Adipocyte (in vitro differentiated cells): ENCODE data around the gene OR8U1.

Experiments
- DNase-seq: peaks from one replicate; pipeline ENCODE4 v3.0.0-alpha.2; 2015; ENCODE audit warnings: low read depth
- H3K27me3 ChIP-seq: replicated peaks from 2 replicates; pipeline ENCODE4 v1.7.0; 2013; ENCODE audit warnings: mild to moderate bottlenecking, low read length, moderate library complexity; ENCODE audit not compliant: control insufficient read depth, insufficient read depth
- H3K36me3 ChIP-seq: 2 replicates; pipeline ENCODE4 v1.7.0; 2013; ENCODE audit warnings: low read length, mild to moderate bottlenecking, moderate library complexity; ENCODE audit not compliant: control insufficient read depth, insufficient read depth, severe bottlenecking
- H3K4me1 ChIP-seq: 2 replicates; pipeline ENCODE4 v1.7.0; 2013; ENCODE audit warnings: mild to moderate bottlenecking, low read length, moderate library complexity; ENCODE audit not compliant: control insufficient read depth, insufficient read depth
- H3K4me3 ChIP-seq: 2 replicates; pipeline ENCODE4 v1.7.0; 2013; ENCODE audit warnings: mild to moderate bottlenecking, low read length, moderate library complexity
- H3K9ac ChIP-seq: 2 replicates; pipeline ENCODE4 v1.7.0; 2013; ENCODE audit warnings: mild to moderate bottlenecking, low read length, moderate library complexity
- H3K9me3 ChIP-seq: 2 replicates; pipeline ENCODE4 v1.7.0; 2013; ENCODE audit warnings: mild to moderate bottlenecking, low read length, moderate library complexity; ENCODE audit not compliant: control insufficient read depth

OR8U1 gene

GRCh38 chr11:56412396-56412795 lies 37.0 kb downstream of the OR8U1 start, which contains the start of gene OR5AL1:
Gene OR5AL1 (plus strand): TSS chr11:56412696.
- H3K9ac ChIP-seq = no peak within 1 kb of the TSS
- no peak for DNase-seq
- no peak within 1 kb of the TSS for H3K4me3 ChIP-seq
- H3K36me3 ChIP-seq = no peaks in the 10 kb centered on the region
- no peaks in the 10 kb centered on the region for H3K9me3 ChIP-seq
- no peaks in the 10 kb centered on the region for H3K27me3 ChIP-seq
- H3K4me1 ChIP-seq = no peaks in the 10 kb centered on the region
